K562 (cell line): ENCODE results near the gene NCAM2. TPM values are rescaled to one million over a fixed set of nuclear protein-coding genes. Genes with fewer than 3 reads are reported as not detected.

Experiments used
- ATAC-seq: fragments of 200-7000 bp; cut with Tn5 transposase; 3 replicates; pipeline ENCODE4 v1.9.1; 2020; ENCODE audit warnings: moderate library complexity
- BruUV-seq: library from RNA; stranded (reverse); fragments of 400-500 nt; replicated peaks from 2 replicates; lab custom pipeline; 2021; lab: Mats Ljungman, UMichigan
- CTCF ChIA-PET: fragments of 300-600 bp; formaldehyde crosslinking; extraction: SDS; loops from one replicate; lab custom pipeline; 2021; ENCODE audit warnings: low intra/inter-chr PET ratio; lab: Yijun Ruan, JAX
- POLR2A ChIA-PET: fragments of 300-600, 350-650 bp; sonication (Branson Sonifier 250); formaldehyde crosslinking; extraction: SDS; loops from one replicate; lab custom pipeline; 2021; ENCODE audit warnings: antibody characterized with exemption, inconsistent platforms; lab: Yijun Ruan, JAX
- DNase-seq, 4 experiments: peaks; one replicate each; pipeline versions ENCODE4 v3.0.0 to v3.0.0-alpha.2; 2011 to 2018; ENCODE audit warnings: low spot score in 3 of 4, mixed read lengths in 3 of 4; ENCODE audit errors: extremely low read depth in 1 of 4
- FAIRE-seq: peaks from 2 replicates; lab custom pipeline; 2011; peaks lifted over from hg19 to GRCh38; lab: Jason Lieb, UNC
- H2AFZ ChIP-seq: 2 replicates; pipeline ENCODE4 v1.6.0; 2011; ENCODE audit warnings: low read depth, low read length, control low read depth, inconsistent platforms
- H3K27ac ChIP-seq: fragments of 200-600 bp; 3 replicates; pipeline ENCODE4 v1.8.0; 2011; ENCODE audit warnings: low read depth, mild to moderate bottlenecking, control low read depth, inconsistent platforms, low read length, moderate library complexity, mixed read lengths; ENCODE audit errors: extremely low read depth
- H3K27me3 ChIP-seq, 2 experiments: fragments of 300-600 bp in 1 of 2; 2 replicates in 1 of 2; 3 replicates in 1 of 2; pipeline versions ENCODE4 v1.6.0 to v1.8.0; 2011; ENCODE audit warnings: inconsistent platforms in 2 of 2, low read length in 2 of 2, mild to moderate bottlenecking in 1 of 2, mixed read lengths in 1 of 2, moderate library complexity in 1 of 2; ENCODE audit not compliant: control insufficient read depth in 2 of 2, insufficient read depth in 2 of 2
- H3K36me3 ChIP-seq: fragments of 300-600 bp; 3 replicates; pipeline ENCODE4 v1.8.0; 2011; ENCODE audit warnings: mild to moderate bottlenecking, low read length, inconsistent platforms; ENCODE audit not compliant: control insufficient read depth, insufficient read depth
- H3K4me1 ChIP-seq, 2 experiments: fragments of 200-600 bp in 1 of 2; replicated peaks in 1 of 2; 2 replicates in 1 of 2; 3 replicates in 1 of 2; pipeline versions ENCODE4 v1.5.1 to v1.8.0; 2011; ENCODE audit warnings: inconsistent platforms in 2 of 2, low read length in 2 of 2, mild to moderate bottlenecking in 1 of 2, mixed read lengths in 1 of 2, moderate library complexity in 1 of 2; ENCODE audit not compliant: control insufficient read depth in 2 of 2, insufficient read depth in 2 of 2
- H3K4me2 ChIP-seq: 2 replicates; pipeline ENCODE4 v1.6.1; 2011; ENCODE audit warnings: low read length, control low read depth, inconsistent platforms, mixed read lengths; ENCODE audit not compliant: insufficient read depth
- H3K4me3 ChIP-seq: fragments of 200-600 bp; sonication (generic), shearing (Covaris generic); 2 replicates; pipeline ENCODE4 v1.5.1; 2016; ENCODE audit warnings: control low read depth, inconsistent platforms
- H3K79me2 ChIP-seq: fragments of 200-600 bp; 3 replicates; pipeline ENCODE4 v1.8.0; 2011; ENCODE audit warnings: low read length, inconsistent platforms; ENCODE audit not compliant: control insufficient read depth, insufficient read depth
- H3K9ac ChIP-seq, 2 experiments: 2 replicates each; pipeline versions ENCODE4 v1.6.0 to v1.6.1; 2011; ENCODE audit warnings: low read depth in 2 of 2, low read length in 2 of 2, control low read depth in 1 of 2, inconsistent platforms in 1 of 2, mild to moderate bottlenecking in 1 of 2, mixed read lengths in 1 of 2; ENCODE audit not compliant: insufficient read depth in 1 of 2
- H3K9me1 ChIP-seq: one replicate; pipeline ENCODE4 v1.6.0; 2011; ENCODE audit warnings: inconsistent platforms, mild to moderate bottlenecking, low read length, moderate library complexity; ENCODE audit not compliant: control insufficient read depth, insufficient read depth
- H3K9me3 ChIP-seq: replicated peaks from 2 replicates; pipeline ENCODE4 v1.5.1; 2011; ENCODE audit warnings: low read depth, low read length, inconsistent platforms; ENCODE audit not compliant: control insufficient read depth, insufficient read depth
- H4K20me1 ChIP-seq: replicated peaks from 2 replicates; pipeline ENCODE4 v1.6.1; 2011; ENCODE audit warnings: low read length, inconsistent platforms, mixed read lengths; ENCODE audit not compliant: control insufficient read depth, insufficient read depth
- BHLHE40 ChIP-seq: IDR thresholded peaks from 2 replicates; pipeline ENCODE4 v1.6.1; 2011; ENCODE audit warnings: low read length, improper control_type of control experiment
- MAFF ChIP-seq: IDR thresholded peaks from 2 replicates; pipeline ENCODE4 v1.6.1; 2012; ENCODE audit warnings: low read length, improper control_type of control experiment
- MAFG ChIP-seq: fragments of 450-650 bp; conservative IDR thresholded peaks from 2 replicates; pipeline ENCODE4 v1.6.1; 2016; ENCODE audit warnings: missing genetic modification characterization, missing compliant biosample characterization
- MCM5 ChIP-seq: fragments of 450-650 bp; IDR thresholded peaks from 2 replicates; pipeline ENCODE4 v1.6.1; 2016; ENCODE audit warnings: low read depth
- MEIS2 ChIP-seq: fragments of 450-650 bp; IDR thresholded peaks from 2 replicates; pipeline ENCODE4 v1.6.1; 2014; ENCODE audit warnings: mild to moderate bottlenecking; ENCODE audit not compliant: partially characterized antibody
- NFE2 ChIP-seq: IDR thresholded peaks from 2 replicates; pipeline ENCODE4 v1.6.1; 2014; ENCODE audit warnings: antibody characterized with exemption, low read depth
- NFIC ChIP-seq: fragments of 450-650 bp; IDR thresholded peaks from 2 replicates; pipeline ENCODE4 v1.6.1; 2017; ENCODE audit warnings: mild to moderate bottlenecking, inconsistent platforms
- NFIX ChIP-seq: fragments of 250-450 bp; sonication (Bioruptor Pico); IDR thresholded peaks from 2 replicates; pipeline ENCODE4 v1.4.0; 2020; ENCODE audit warnings: low read depth, mild to moderate bottlenecking, moderate library complexity
- PBX2 ChIP-seq, 2 experiments: IDR thresholded peaks in 1 of 2; conservative IDR thresholded peaks in 1 of 2; 2 replicates each; pipeline ENCODE4 v1.6.1; 2016; ENCODE audit warnings: low read depth in 2 of 2, mild to moderate bottlenecking in 1 of 2, missing compliant biosample characterization in 1 of 2, missing genetic modification characterization in 1 of 2, moderate library complexity in 1 of 2
- RFX1 ChIP-seq: fragments of 450-650 bp; IDR thresholded peaks from 2 replicates; pipeline ENCODE4 v1.6.1; 2016; ENCODE audit warnings: mild to moderate bottlenecking, moderate library complexity
- ZNF695 ChIP-seq: fragments of 450-650 bp; formaldehyde crosslinking; IDR thresholded peaks from 2 replicates; pipeline ENCODE4 v1.4.0; 2020; ENCODE audit warnings: mild to moderate bottlenecking, moderate library complexity
- WGBS: fragments of 100-300 bp; shearing (Covaris generic); methylation state at CpG from one replicate; pipeline ENCODE4 v1.1.6; 2016; ENCODE audit warnings: low coverage, mixed read lengths; ENCODE audit not compliant: insufficient coverage; ENCODE audit errors: missing lambda C conversion rate; 5-methylcytosine and 5-hydroxymethylcytosine counted together
- in situ Hi-C: fragments of 300-500 bp; cut with MboI; formaldehyde crosslinking; loops from 4 replicates; pipeline ENCODE4 v1.15.0; 2018; ENCODE audit warnings: inconsistent platforms, mixed read lengths
- intact Hi-C: fragments of 100-400 bp; cut with micrococcal nuclease; formaldehyde crosslinking; loops from 2 replicates; pipeline ENCODE4 v1.14.2; 2022
- polyA plus RNA-seq, 8 experiments: library from polyadenylated mRNA; depleted of rRNA in 4 of 8; stranded (reverse) in 5 of 8; unstranded in 3 of 8; fragments of >200 nt; fragmentation: Nextera tagmentation in 2 of 8; fragmentation: Illumina TruSeq in 1 of 8; extraction: Ambion mirVana in 2 of 8; extraction: Trizol in 1 of 8; gene quantifications; 2 replicates each; pipeline versions ENCODE4 v1.2.1 to v1.2.3, GENCODE V29; 2011 to 2014; ENCODE audit warnings: inconsistent platforms in 1 of 8, missing spikeins in 1 of 8
- total RNA-seq, 7 experiments: library from RNA; depleted of rRNA in 6 of 7; stranded (reverse); fragments of >200 nt in 6 of 7; fragmentation: Illumina TruSeq in 2 of 7; extraction: Trizol in 2 of 7; gene quantifications; 2 replicates each; pipeline versions ENCODE4 v1.2.1 to v1.2.3, GENCODE V29; 2011 to 2021; ENCODE audit warnings: low replicate concordance in 1 of 7

The NCAM2 gene
- total and polyA plus RNA-seq, 9 of the 15 experiments (the other 6 are each of a cell fraction or from before 2014, with no cell fraction given), result 14.0 to 58.2 (median 27.8) TPM

DNA sequence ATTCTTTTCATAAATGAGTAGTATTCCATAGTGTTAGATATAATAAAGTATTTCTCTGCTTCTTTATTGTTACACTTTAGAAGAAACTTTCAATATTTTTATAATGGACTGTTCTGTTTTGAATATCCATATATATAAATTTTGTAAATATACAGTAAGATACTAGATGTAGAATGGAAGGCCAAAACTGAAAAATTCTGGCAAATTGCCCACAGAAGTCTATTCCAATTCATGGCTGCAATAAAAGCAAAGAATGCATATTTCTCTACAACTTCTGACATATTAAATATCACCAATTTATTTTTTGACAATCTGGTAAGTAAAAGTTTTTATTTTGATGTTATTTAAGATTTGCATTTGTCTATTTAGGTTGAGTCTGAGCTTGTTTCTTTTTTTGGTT, 532.5 kb downstream of the NCAM2 start:
- Histone ChIP-seq H3K79me2 (no peaks in the 10 kb centered on the region), H3K9me3 (no peaks in the 10 kb centered on the region), H3K9me1 (no peaks in the 10 kb centered on the region), H3K4me1 (no peaks in the 10 kb centered on the region), H3K9ac (no peak overlapping the region), H3K27ac (no peak overlapping the region), H3K4me2 (no peak overlapping the region), H2AFZ (no peak overlapping the region), H4K20me1 (no peaks in the 10 kb centered on the region), H3K27me3 (no peaks in the 10 kb centered on the region), H3K4me3 (no peak overlapping the region), H3K36me3 (no peaks in the 10 kb centered on the region)
- POLR2A ChIA-PET, result interaction anchor here (0.6 kb wide), 1 partner anchor 1006 kb away, joined by 3 read pairs; no protein-coding TSS in a partner anchor
- CTCF ChIA-PET, result no interaction called here
- in situ Hi-C loops, result no loop called here
- DNase-seq (no peak), FAIRE-seq (no peak), ATAC-seq (no peak)
- TF ChIP-seq ZNF695 (CRISPR knock-in tag) (no peak), BHLHE40 (no peak), NFIC (peak; percentile 54), NFIX (CRISPR knock-in tag) (no peak)
- intact Hi-C loops, result no loop called here
- no TSS peak for BruUV-seq

GRCh38 chr21:21547368-21547953, 549.3 kb downstream of the NCAM2 start:
- in situ Hi-C loops (no loop called here), intact Hi-C loops (no loop called here)
- Histone ChIP-seq H3K4me3 (no peak overlapping the region), H3K4me2 (no peak overlapping the region), H2AFZ (peak overlapping the region; percentile 41; the same call in 1 of the 2 replicates), H3K79me2 (no peaks in the 10 kb centered on the region), H3K9me1 (no peaks in the 10 kb centered on the region), H3K27me3 (no peaks in the 10 kb centered on the region), H3K9me3 (no peaks in the 10 kb centered on the region), H3K4me1 (no peaks in the 10 kb centered on the region), H3K36me3 (no peaks in the 10 kb centered on the region), H4K20me1 (no peaks in the 10 kb centered on the region), H3K27ac (no peak overlapping the region), H3K9ac (no peak overlapping the region)
- BruUV-seq, result no TSS peak
- DNase-seq, result no peak
- ChIA-PET CTCF (no interaction called here), POLR2A (no interaction called here)
- WGBS, result 12% methylated on average over 5 of the region's 5 CpGs
- no peak for ATAC-seq
- peak; percentile 11 for FAIRE-seq
- 0 out of 2 replicates have a peak, but pooled peaks have one; percentile 9 for TF ChIP-seq MAFF
- peak; percentile 46; the same call in 1 of the 2 replicates for TF ChIP-seq MAFG
- TF ChIP-seq RFX1, result no peak
- TF ChIP-seq MCM5, result no peak
- peak; percentile 51 for TF ChIP-seq MEIS2
- TF ChIP-seq PBX2 (CRISPR knock-in tag; IDR thresholded peaks at IDR 0.05; ENCODE audit: low read depth), result no peak
- 0 out of 2 replicates have a peak, but pooled peaks have one; percentile 27 for TF ChIP-seq PBX2 (tag; conservative IDR thresholded peaks at IDR 0.05; ENCODE audit: low read depth)
- no peak for TF ChIP-seq NFE2
